GM23338 (cell line): ENCODE results near the gene COX10. TPM values are rescaled to one million over a fixed set of nuclear protein-coding genes. Genes with fewer than 3 reads are reported as not detected.

Experiments
- ATAC-seq: fragments of 200-7000 bp; cut with Tn5 transposase; 3 replicates; pipeline ENCODE4 v1.9.1; 2020
- DNase-seq: peaks from one replicate; pipeline ENCODE4 v3.0.0-alpha.2; 2015; ENCODE audit warnings: low spot score
- H2AFZ ChIP-seq: fragments of 200-600 bp; sonication (generic); 2 replicates; pipeline ENCODE4 v1.8.0; 2016; ENCODE audit warnings: antibody characterized with exemption, mild to moderate bottlenecking, moderate library complexity
- H3F3A ChIP-seq: fragments of 200-600 bp; sonication (generic); replicated peaks from 2 replicates; pipeline ENCODE4 v1.8.0; 2017; ENCODE audit warnings: antibody characterized with exemption, mixed run types, low read depth
- H3K27ac ChIP-seq: fragments of 200-600 bp; sonication (generic); 2 replicates; pipeline ENCODE4 v1.6.1; 2016; ENCODE audit warnings: low read depth
- H3K27me3 ChIP-seq: fragments of 200-600 bp; sonication (generic); 2 replicates; pipeline ENCODE4 v1.8.0; 2016; ENCODE audit warnings: mild to moderate bottlenecking, mixed run types, moderate library complexity; ENCODE audit not compliant: insufficient read depth
- H3K36me3 ChIP-seq: fragments of 200-600 bp; sonication (generic); 2 replicates; pipeline ENCODE4 v1.8.0; 2016; ENCODE audit warnings: mild to moderate bottlenecking; ENCODE audit not compliant: insufficient read depth
- H3K4me1 ChIP-seq: fragments of 200-600 bp; sonication (generic); 2 replicates; pipeline ENCODE4 v1.8.0; 2016; ENCODE audit warnings: mild to moderate bottlenecking, moderate library complexity; ENCODE audit not compliant: insufficient read depth
- H3K4me2 ChIP-seq: fragments of 200-600 bp; sonication (generic); 2 replicates; pipeline ENCODE4 v1.7.1; 2017; ENCODE audit warnings: mixed run types
- H3K4me3 ChIP-seq: fragments of 200-600 bp; sonication (generic); 2 replicates; pipeline ENCODE4 v1.6.1; 2016; ENCODE audit warnings: mixed run types
- H3K79me2 ChIP-seq: fragments of 200-600 bp; sonication (generic); replicated peaks from 2 replicates; pipeline ENCODE4 v1.8.0; 2017; ENCODE audit warnings: mild to moderate bottlenecking; ENCODE audit not compliant: insufficient read depth
- H3K9me2 ChIP-seq: fragments of 200-600 bp; sonication (generic); 2 replicates; pipeline ENCODE4 v1.8.0; 2017; ENCODE audit not compliant: insufficient read depth
- H4K20me1 ChIP-seq: fragments of 200-600 bp; sonication (generic); replicated peaks from 2 replicates; pipeline ENCODE4 v1.8.0; 2017; ENCODE audit warnings: mild to moderate bottlenecking; ENCODE audit not compliant: insufficient read depth
- H3K27ac Mint-ChIP-seq: 2 replicates; pipeline ENCODE4 v1.8.0; 2020; ENCODE audit warnings: inconsistent platforms, mild to moderate bottlenecking, moderate library complexity, mixed read lengths
- H3K27me3 Mint-ChIP-seq: 3 replicates; pipeline ENCODE4 v1.8.0; 2022; ENCODE audit warnings: low read depth, mild to moderate bottlenecking, moderate library complexity, mixed read lengths, inconsistent platforms; ENCODE audit not compliant: insufficient read depth, poor library complexity
- H3K36me3 Mint-ChIP-seq: 3 replicates; pipeline ENCODE4 v1.8.0; 2021; ENCODE audit warnings: low read depth, mild to moderate bottlenecking, inconsistent platforms, moderate library complexity, mixed read lengths
- H3K4me1 Mint-ChIP-seq: 3 replicates; pipeline ENCODE4 v1.8.0; 2020; ENCODE audit warnings: mild to moderate bottlenecking, inconsistent platforms, mixed read lengths
- H3K4me3 Mint-ChIP-seq: 3 replicates; pipeline ENCODE4 v1.8.0; 2021; ENCODE audit warnings: moderate library complexity, mild to moderate bottlenecking, inconsistent platforms, mixed read lengths
- H3K9me3 Mint-ChIP-seq: 3 replicates; pipeline ENCODE4 v1.8.0; 2020; ENCODE audit warnings: moderate library complexity, mild to moderate bottlenecking, inconsistent platforms, mixed read lengths
- CREB1 ChIP-seq: fragments of 250-450 bp; sonication (Bioruptor Pico); IDR thresholded peaks from 2 replicates; pipeline ENCODE4 v1.5.0; 2020; ENCODE audit warnings: low read depth, mild to moderate bottlenecking, moderate library complexity
- ETS1 ChIP-seq: IDR thresholded peaks from 2 replicates; pipeline ENCODE4 v1.6.1; 2016; ENCODE audit warnings: antibody characterized with exemption
- EZH2 ChIP-seq: fragments of 200-600 bp; sonication (generic); IDR thresholded peaks from one replicate; pipeline ENCODE4 v1.8.0; 2017; ENCODE audit warnings: antibody characterized with exemption, mild to moderate bottlenecking, low read depth; ENCODE audit not compliant: unreplicated experiment
- EZH2phosphoT487 ChIP-seq: fragments of 200-600 bp; sonication (generic); IDR thresholded peaks from one replicate; pipeline ENCODE4 v1.8.1; 2018; ENCODE audit warnings: antibody characterized with exemption; ENCODE audit not compliant: unreplicated experiment
- JUNB ChIP-seq: IDR thresholded peaks from one replicate; pipeline ENCODE4 v1.6.1; 2016; ENCODE audit warnings: antibody characterized with exemption; ENCODE audit not compliant: unreplicated experiment
- NANOG ChIP-seq: IDR thresholded peaks from 2 replicates; pipeline ENCODE4 v1.6.1; 2016; ENCODE audit warnings: antibody characterized with exemption, borderline replicate concordance
- POLR2AphosphoS5 ChIP-seq: IDR thresholded peaks from 2 replicates; pipeline ENCODE4 v1.6.1; 2016; ENCODE audit warnings: antibody characterized with exemption, low read depth
- REST ChIP-seq: IDR thresholded peaks from one replicate; pipeline ENCODE4 v1.6.1; 2018; ENCODE audit warnings: antibody characterized with exemption; ENCODE audit not compliant: unreplicated experiment
- ZNF114 ChIP-seq: fragments of 250-450 bp; sonication (Bioruptor Pico); IDR thresholded peaks from 2 replicates; pipeline ENCODE4 v1.5.0; 2020; ENCODE audit warnings: mild to moderate bottlenecking, moderate library complexity
- ZNF331 ChIP-seq: fragments of 250-450 bp; sonication (Bioruptor Pico); IDR thresholded peaks from 2 replicates; pipeline ENCODE4 v1.5.0; 2020; ENCODE audit warnings: low read depth, mild to moderate bottlenecking, moderate library complexity
- ZNF462 ChIP-seq: fragments of 250-450 bp; sonication (Bioruptor Pico); IDR thresholded peaks from 2 replicates; pipeline ENCODE4 v1.5.0; 2020; ENCODE audit warnings: mild to moderate bottlenecking, moderate library complexity
- polyA plus RNA-seq: library from polyadenylated mRNA; unstranded; fragments of >200 nt; fragmentation: Nextera tagmentation; extraction: Ambion mirVana; gene quantifications from 2 replicates; pipeline ENCODE4 v1.2.1, GENCODE V29; 2016
- total RNA-seq: library from RNA; depleted of rRNA; stranded (reverse); fragments of >200 nt; shearing (Covaris generic); gene quantifications from 2 replicates; pipeline ENCODE4 v1.2.3, GENCODE V29; 2014
- TF ChIP-seq, protein P1 (sequence below), 2 experiments: fragments of 200-600 bp in 1 of 2; sonication (generic) in 1 of 2; conservative IDR thresholded peaks; 2 replicates each; pipeline versions ENCODE4 v1.5.1 to v1.6.1; 2016 to 2017; ENCODE audit warnings: antibody characterized with exemption in 2 of 2, low read depth in 2 of 2, mild to moderate bottlenecking in 2 of 2, moderate library complexity in 1 of 2

The COX10 gene
- total and polyA plus RNA-seq, 2 experiments from 2014 or later: 25.7 to 46.6 TPM

DNA sequence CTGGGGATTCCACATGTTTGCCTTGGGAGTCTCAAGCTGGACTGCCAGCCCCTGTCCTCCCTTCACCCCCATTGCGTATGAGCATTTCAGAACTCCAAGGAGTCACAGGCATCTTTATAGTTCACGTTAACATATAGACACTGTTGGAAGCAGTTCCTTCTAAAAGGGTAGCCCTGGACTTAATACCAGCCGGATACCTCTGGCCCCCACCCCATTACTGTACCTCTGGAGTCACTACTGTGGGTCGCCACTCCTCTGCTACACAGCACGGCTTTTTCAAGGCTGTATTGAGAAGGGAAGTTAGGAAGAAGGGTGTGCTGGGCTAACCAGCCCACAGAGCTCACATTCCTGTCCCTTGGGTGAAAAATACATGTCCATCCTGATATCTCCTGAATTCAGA lies 138.5 kb downstream of the COX10 start:
- H3K4me3 ChIP-seq: no peak overlapping the region
- H3K79me2 ChIP-seq: no peaks in the 10 kb centered on the region
- H3K4me2 ChIP-seq: no peak overlapping the region
- TF ChIP-seq NANOG (no peak), POLR2AphosphoS5 (no peak), REST (no peak), ETS1 (no peak), EZH2 (no peak), CREB1 (CRISPR knock-in tag) (no peak), EZH2phosphoT487 (no peak), ZNF462 (CRISPR knock-in tag) (no peak), JUNB (no peak), ZNF114 (CRISPR knock-in tag) (no peak), ZNF331 (CRISPR knock-in tag) (no peak)
- TF ChIP-seq, protein P1, sequence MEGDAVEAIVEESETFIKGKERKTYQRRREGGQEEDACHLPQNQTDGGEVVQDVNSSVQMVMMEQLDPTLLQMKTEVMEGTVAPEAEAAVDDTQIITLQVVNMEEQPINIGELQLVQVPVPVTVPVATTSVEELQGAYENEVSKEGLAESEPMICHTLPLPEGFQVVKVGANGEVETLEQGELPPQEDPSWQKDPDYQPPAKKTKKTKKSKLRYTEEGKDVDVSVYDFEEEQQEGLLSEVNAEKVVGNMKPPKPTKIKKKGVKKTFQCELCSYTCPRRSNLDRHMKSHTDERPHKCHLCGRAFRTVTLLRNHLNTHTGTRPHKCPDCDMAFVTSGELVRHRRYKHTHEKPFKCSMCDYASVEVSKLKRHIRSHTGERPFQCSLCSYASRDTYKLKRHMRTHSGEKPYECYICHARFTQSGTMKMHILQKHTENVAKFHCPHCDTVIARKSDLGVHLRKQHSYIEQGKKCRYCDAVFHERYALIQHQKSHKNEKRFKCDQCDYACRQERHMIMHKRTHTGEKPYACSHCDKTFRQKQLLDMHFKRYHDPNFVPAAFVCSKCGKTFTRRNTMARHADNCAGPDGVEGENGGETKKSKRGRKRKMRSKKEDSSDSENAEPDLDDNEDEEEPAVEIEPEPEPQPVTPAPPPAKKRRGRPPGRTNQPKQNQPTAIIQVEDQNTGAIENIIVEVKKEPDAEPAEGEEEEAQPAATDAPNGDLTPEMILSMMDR (conservative IDR thresholded peaks at IDR 0.05; ENCODE audit: low read depth in 2 of 2): no peak
- H3K36me3 ChIP-seq: no peaks in the 10 kb centered on the region; the same call in 1 of the 2 replicates
- H3K27ac Mint-ChIP-seq: no peak overlapping the region
- H3K27me3 Mint-ChIP-seq: peaks cover 4% of the 10 kb centered on the region
- ATAC-seq (no peak), DNase-seq (no peak)
- H3K4me3 Mint-ChIP-seq: no peak overlapping the region
- no peaks in the 10 kb centered on the region for H3F3A ChIP-seq
- H2AFZ ChIP-seq: no peak overlapping the region
- peaks cover 7% of the 10 kb centered on the region for H3K4me1 Mint-ChIP-seq
- no peaks in the 10 kb centered on the region for H3K9me2 ChIP-seq
- H3K27ac ChIP-seq: no peak overlapping the region
- H3K4me1 ChIP-seq: 0 out of 2 replicates have a peak, but pooled peaks cover 2% of the 10 kb centered on the region
- peaks cover 38% of the 10 kb centered on the region for H3K36me3 Mint-ChIP-seq
- no peaks in the 10 kb centered on the region for H4K20me1 ChIP-seq
- H3K27me3 ChIP-seq: no peaks in the 10 kb centered on the region
- peaks cover 23% of the 10 kb centered on the region for H3K9me3 Mint-ChIP-seq
